ENCODE measurements around the gene LIPC.

GRCh38 chr15:58513726-58514336 lies 82.0 kb downstream of the LIPC start:
- TF ChIP-seq POLR2AphosphoS5 (IDR thresholded peaks at IDR 0.05) (no peak), CTCF (IDR thresholded peaks at IDR 0.05) (no peak), POLR2A (IDR thresholded peaks at IDR 0.05) (no peak), EP300 (IDR thresholded peaks at IDR 0.05; ENCODE audit: low read depth) (no peak)
